Measurements from ENCODE around the gene ECT2L.

DNA sequence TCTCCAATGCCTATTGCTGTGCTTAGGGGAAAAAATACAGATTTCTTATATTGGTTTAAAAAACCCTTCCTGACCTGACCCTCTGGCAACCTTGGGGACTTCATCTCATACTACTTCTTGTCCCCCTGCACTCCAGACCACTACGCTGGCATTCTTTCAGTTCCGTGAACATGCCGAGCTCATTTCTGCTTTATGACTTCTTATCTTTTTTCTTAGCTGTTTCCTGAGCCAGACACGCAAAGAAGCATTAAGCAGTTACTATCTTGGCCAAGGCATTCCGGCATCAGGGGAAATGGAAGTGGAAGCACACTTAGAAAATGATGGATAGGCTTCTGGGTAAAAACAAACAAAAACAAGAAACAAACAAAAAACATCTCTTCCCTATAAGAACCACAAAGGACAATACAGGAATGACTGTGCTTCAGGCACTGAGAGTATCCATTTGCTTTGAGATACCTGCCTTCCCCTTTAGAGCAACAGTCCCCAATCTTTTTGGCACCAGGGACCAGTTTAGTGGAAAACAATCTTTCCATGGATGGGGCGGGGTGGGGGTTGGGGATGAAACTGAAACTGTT is 26.7 kb upstream of the ECT2L start:
- TF ChIP-seq, protein P1, sequence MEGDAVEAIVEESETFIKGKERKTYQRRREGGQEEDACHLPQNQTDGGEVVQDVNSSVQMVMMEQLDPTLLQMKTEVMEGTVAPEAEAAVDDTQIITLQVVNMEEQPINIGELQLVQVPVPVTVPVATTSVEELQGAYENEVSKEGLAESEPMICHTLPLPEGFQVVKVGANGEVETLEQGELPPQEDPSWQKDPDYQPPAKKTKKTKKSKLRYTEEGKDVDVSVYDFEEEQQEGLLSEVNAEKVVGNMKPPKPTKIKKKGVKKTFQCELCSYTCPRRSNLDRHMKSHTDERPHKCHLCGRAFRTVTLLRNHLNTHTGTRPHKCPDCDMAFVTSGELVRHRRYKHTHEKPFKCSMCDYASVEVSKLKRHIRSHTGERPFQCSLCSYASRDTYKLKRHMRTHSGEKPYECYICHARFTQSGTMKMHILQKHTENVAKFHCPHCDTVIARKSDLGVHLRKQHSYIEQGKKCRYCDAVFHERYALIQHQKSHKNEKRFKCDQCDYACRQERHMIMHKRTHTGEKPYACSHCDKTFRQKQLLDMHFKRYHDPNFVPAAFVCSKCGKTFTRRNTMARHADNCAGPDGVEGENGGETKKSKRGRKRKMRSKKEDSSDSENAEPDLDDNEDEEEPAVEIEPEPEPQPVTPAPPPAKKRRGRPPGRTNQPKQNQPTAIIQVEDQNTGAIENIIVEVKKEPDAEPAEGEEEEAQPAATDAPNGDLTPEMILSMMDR (IDR thresholded peaks at IDR 0.05; ENCODE audit: insufficient read depth, low read length), result no peak
- TF ChIP-seq, protein P2, sequence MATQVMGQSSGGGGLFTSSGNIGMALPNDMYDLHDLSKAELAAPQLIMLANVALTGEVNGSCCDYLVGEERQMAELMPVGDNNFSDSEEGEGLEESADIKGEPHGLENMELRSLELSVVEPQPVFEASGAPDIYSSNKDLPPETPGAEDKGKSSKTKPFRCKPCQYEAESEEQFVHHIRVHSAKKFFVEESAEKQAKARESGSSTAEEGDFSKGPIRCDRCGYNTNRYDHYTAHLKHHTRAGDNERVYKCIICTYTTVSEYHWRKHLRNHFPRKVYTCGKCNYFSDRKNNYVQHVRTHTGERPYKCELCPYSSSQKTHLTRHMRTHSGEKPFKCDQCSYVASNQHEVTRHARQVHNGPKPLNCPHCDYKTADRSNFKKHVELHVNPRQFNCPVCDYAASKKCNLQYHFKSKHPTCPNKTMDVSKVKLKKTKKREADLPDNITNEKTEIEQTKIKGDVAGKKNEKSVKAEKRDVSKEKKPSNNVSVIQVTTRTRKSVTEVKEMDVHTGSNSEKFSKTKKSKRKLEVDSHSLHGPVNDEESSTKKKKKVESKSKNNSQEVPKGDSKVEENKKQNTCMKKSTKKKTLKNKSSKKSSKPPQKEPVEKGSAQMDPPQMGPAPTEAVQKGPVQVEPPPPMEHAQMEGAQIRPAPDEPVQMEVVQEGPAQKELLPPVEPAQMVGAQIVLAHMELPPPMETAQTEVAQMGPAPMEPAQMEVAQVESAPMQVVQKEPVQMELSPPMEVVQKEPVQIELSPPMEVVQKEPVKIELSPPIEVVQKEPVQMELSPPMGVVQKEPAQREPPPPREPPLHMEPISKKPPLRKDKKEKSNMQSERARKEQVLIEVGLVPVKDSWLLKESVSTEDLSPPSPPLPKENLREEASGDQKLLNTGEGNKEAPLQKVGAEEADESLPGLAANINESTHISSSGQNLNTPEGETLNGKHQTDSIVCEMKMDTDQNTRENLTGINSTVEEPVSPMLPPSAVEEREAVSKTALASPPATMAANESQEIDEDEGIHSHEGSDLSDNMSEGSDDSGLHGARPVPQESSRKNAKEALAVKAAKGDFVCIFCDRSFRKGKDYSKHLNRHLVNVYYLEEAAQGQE (IDR thresholded peaks at IDR 0.05; ENCODE audit: insufficient replicate concordance, low read depth), result no peak
- TF ChIP-seq POLR2AphosphoS5 (IDR thresholded peaks at IDR 0.05; ENCODE audit: low read depth), result no peak

Measured in HL-60 (cell line).